K562 (cell line): ENCODE results near the gene ENDOD1. TPM values are rescaled to one million over a fixed set of nuclear protein-coding genes. Genes with fewer than 3 reads are reported as not detected.

ENCODE experiments used
- ARID3B ChIP-seq: fragments of 250-450 bp; sonication (Bioruptor Pico); IDR thresholded peaks from 2 replicates; pipeline ENCODE4 v1.4.0; 2020; ENCODE audit warnings: borderline replicate concordance
- ERF ChIP-seq: fragments of 450-650 bp; formaldehyde crosslinking; IDR thresholded peaks from 2 replicates; pipeline ENCODE4 v1.4.0; 2020; ENCODE audit warnings: mild to moderate bottlenecking, mixed read lengths
- ETV1 ChIP-seq: fragments of 450-650 bp; conservative IDR thresholded peaks from 2 replicates; pipeline ENCODE4 v1.6.1; 2016; ENCODE audit warnings: missing genetic modification characterization, control low read depth, low read depth, missing compliant biosample characterization
- FOXM1 ChIP-seq, 2 experiments: fragments of 450-650 bp in 1 of 2; sonication (generic) in 1 of 2; formaldehyde crosslinking in 1 of 2; IDR thresholded peaks; 2 replicates each; pipeline versions ENCODE4 v1.6.1 to v1.9.0; 2017 to 2022; ENCODE audit warnings: low read depth in 2 of 2, mild to moderate bottlenecking in 2 of 2, missing genetic modification reagents in 1 of 2, moderate library complexity in 1 of 2
- GTF2A2 ChIP-seq: IDR thresholded peaks from 2 replicates; pipeline ENCODE4 v1.6.1; 2016; ENCODE audit warnings: mild to moderate bottlenecking, missing genetic modification characterization, missing compliant biosample characterization
- HDAC2 ChIP-seq: fragments of 450-650 bp; IDR thresholded peaks from 2 replicates; pipeline ENCODE4 v1.6.1; 2016; ENCODE audit warnings: mild to moderate bottlenecking
- HNRNPUL1 ChIP-seq: fragments of 200-400 bp; formaldehyde crosslinking; IDR thresholded peaks from 2 replicates; pipeline ENCODE4 v1.6.1; 2017; ENCODE audit warnings: low read length
- MEIS2 ChIP-seq: fragments of 450-650 bp; IDR thresholded peaks from 2 replicates; pipeline ENCODE4 v1.6.1; 2014; ENCODE audit warnings: mild to moderate bottlenecking; ENCODE audit not compliant: partially characterized antibody
- NFIC ChIP-seq: fragments of 450-650 bp; IDR thresholded peaks from 2 replicates; pipeline ENCODE4 v1.6.1; 2017; ENCODE audit warnings: mild to moderate bottlenecking, inconsistent platforms
- NFRKB ChIP-seq: fragments of 450-650 bp; IDR thresholded peaks from 2 replicates; pipeline ENCODE4 v1.6.1; 2016; ENCODE audit warnings: low read depth
- PHF20 ChIP-seq: fragments of 450-650 bp; IDR thresholded peaks from 2 replicates; pipeline ENCODE4 v1.6.1; 2018; ENCODE audit not compliant: partially characterized antibody
- RFX7 ChIP-seq: fragments of 250-450 bp; sonication (Bioruptor Pico); IDR thresholded peaks from 2 replicates; pipeline ENCODE4 v1.5.1; 2021; ENCODE audit warnings: mild to moderate bottlenecking
- STAT5A ChIP-seq: IDR thresholded peaks from 2 replicates; pipeline ENCODE4 v1.6.1; 2012; ENCODE audit warnings: low read length, inconsistent platforms, borderline replicate concordance
- TBL1XR1 ChIP-seq, 2 experiments: IDR thresholded peaks; 2 replicates each; pipeline ENCODE4 v1.6.1; 2012; ENCODE audit warnings: improper control_type of control experiment in 2 of 2, low read length in 2 of 2, mild to moderate bottlenecking in 1 of 2
- USF1 ChIP-seq: sonication (generic); formaldehyde crosslinking; IDR thresholded peaks from 2 replicates; pipeline ENCODE4 v1.9.0; 2022; ENCODE audit warnings: mild to moderate bottlenecking, missing genetic modification reagents
- ZKSCAN8 ChIP-seq: fragments of 200-800 bp; sonication (Bioruptor generic); IDR thresholded peaks from 2 replicates; pipeline ENCODE4 v1.6.1; 2016; ENCODE audit warnings: missing genetic modification characterization, missing compliant biosample characterization
- ZMIZ1 ChIP-seq, 2 experiments: fragments of 150-350 bp in 1 of 2; IDR thresholded peaks; 2 replicates each; pipeline ENCODE4 v1.6.1; 2012 to 2016; ENCODE audit warnings: low read depth in 2 of 2, low read length in 2 of 2, mild to moderate bottlenecking in 1 of 2, moderate library complexity in 1 of 2
- ZNF436 ChIP-seq: fragments of 250-450, 450-650 bp; sonication (Bioruptor Pico); formaldehyde crosslinking; IDR thresholded peaks from 2 replicates; pipeline ENCODE4 v1.7.0; 2020; ENCODE audit warnings: mild to moderate bottlenecking
- ZNF609 ChIP-seq: sonication (generic); formaldehyde crosslinking; IDR thresholded peaks from 2 replicates; pipeline ENCODE4 v1.8.1; 2023; ENCODE audit warnings: missing genetic modification reagents, mild to moderate bottlenecking, borderline replicate concordance
- polyA plus RNA-seq, 8 experiments: library from polyadenylated mRNA; depleted of rRNA in 4 of 8; stranded (reverse) in 5 of 8; unstranded in 3 of 8; fragments of >200 nt; fragmentation: Nextera tagmentation in 2 of 8; fragmentation: Illumina TruSeq in 1 of 8; extraction: Ambion mirVana in 2 of 8; extraction: Trizol in 1 of 8; gene quantifications; 2 replicates each; pipeline versions ENCODE4 v1.2.1 to v1.2.3, GENCODE V29; 2011 to 2014; ENCODE audit warnings: inconsistent platforms in 1 of 8, missing spikeins in 1 of 8
- total RNA-seq, 7 experiments: library from RNA; depleted of rRNA in 6 of 7; stranded (reverse); fragments of >200 nt in 6 of 7; fragmentation: Illumina TruSeq in 2 of 7; extraction: Trizol in 2 of 7; gene quantifications; 2 replicates each; pipeline versions ENCODE4 v1.2.1 to v1.2.3, GENCODE V29; 2011 to 2021; ENCODE audit warnings: low replicate concordance in 1 of 7

The ENDOD1 gene
- total and polyA plus RNA-seq, 9 of the 15 experiments (the other 6 are each of a cell fraction or from before 2014, with no cell fraction given), result 4.2 to 11.8 (median 9.3) TPM

- peak in 1 of 2 experiments; percentile 81; a peak in 2 of 4 replicates for TF ChIP-seq TBL1XR1 (IDR thresholded peaks at IDR 0.05; ENCODE audit: low read length in 2 of 2)
- TF ChIP-seq ZNF436, result no peak
- no peak for TF ChIP-seq ZNF609 (CRISPR knock-in tag)
- TF ChIP-seq ERF (CRISPR knock-in tag), result no peak
- no peak for TF ChIP-seq ZKSCAN8 (CRISPR knock-in tag)
- peak; percentile 46; the same call in 1 of the 2 replicates for TF ChIP-seq NFRKB
- TF ChIP-seq ARID3B (CRISPR knock-in tag), result no peak
- no peak for TF ChIP-seq STAT5A
- TF ChIP-seq FOXM1 (IDR thresholded peaks at IDR 0.05; ENCODE audit: low read depth), result peak; percentile 73
- no peak for TF ChIP-seq FOXM1 (CRISPR knock-in tag; IDR thresholded peaks at IDR 0.05; ENCODE audit: low read depth)
- no peak for TF ChIP-seq PHF20
- no peak for TF ChIP-seq HDAC2
- TF ChIP-seq NFIC, result no peak
- peak; percentile 90 for TF ChIP-seq MEIS2
- TF ChIP-seq HNRNPUL1, result no peak
- no peak for TF ChIP-seq USF1 (CRISPR knock-in tag)
- no peak for TF ChIP-seq GTF2A2 (tag)
- no peak for TF ChIP-seq ETV1 (tag)
- TF ChIP-seq ZMIZ1 (IDR thresholded peaks at IDR 0.05; ENCODE audit: low read depth in 2 of 2, low read length in 2 of 2), result peak; percentile 61 to 66; a peak in 2 of 4 replicates
- TF ChIP-seq RFX7 (CRISPR knock-in tag), result no peak
Measured at GRCh38 chr11:95068549-95068948, 21.1 kb upstream of the ENDOD1 start (continued).
